ENCODE data around the gene MMP25. TPM values are rescaled to one million over a fixed set of nuclear protein-coding genes. Genes with fewer than 3 reads are reported as not detected.
"Not testable (repeated sequence)": the region's sequence is repeated elsewhere in the genome, so short reads cannot be mapped to it uniquely, and the experiment has no call there.

Gene MMP25
- total RNA-seq, 1 donor from 2014 or later = 10.2 TPM

- intact Hi-C loops (cut with micrococcal nuclease) = no loop called here
- H3K4me3 Mint-ChIP-seq = peak overlapping the region; percentile 53
- peaks cover 51% of the 10 kb centered on the region for H3K4me1 Mint-ChIP-seq
- H3K27ac Mint-ChIP-seq = no peak overlapping the region
- no peaks in the 10 kb centered on the region for H3K9me3 Mint-ChIP-seq
- DNase-seq = no peak
- peaks cover 7% of the 10 kb centered on the region for H3K27me3 Mint-ChIP-seq
- H3K36me3 Mint-ChIP-seq (ENCODE audit: low read depth) = peaks cover 20% of the 10 kb centered on the region
These were observed 3.6 kb downstream of the MMP25 start for GRCh38 chr16:3049921-3050481.

- peaks cover 24% of the 10 kb centered on the region for H3K36me3 Mint-ChIP-seq (ENCODE audit: low read depth)
- no peaks in the 10 kb centered on the region for H3K9me3 Mint-ChIP-seq
- peak overlapping the region; percentile 53 for H3K4me3 Mint-ChIP-seq
- peaks cover 4% of the 10 kb centered on the region for H3K27me3 Mint-ChIP-seq
- no peak for DNase-seq
- H3K27ac Mint-ChIP-seq = peak overlapping the region; percentile 65
- intact Hi-C loops (cut with micrococcal nuclease) = no loop called here
- peaks cover 52% of the 10 kb centered on the region for H3K4me1 Mint-ChIP-seq
These were observed 4.1 kb downstream of the MMP25 start for GRCh38 chr16:3050487-3050886.

- Mint-ChIP-seq H3K27me3 (peaks cover 4% of the 10 kb centered on the region), H3K27ac (peak overlapping the region; percentile 65), H3K36me3 (ENCODE audit: low read depth) (peaks cover 28% of the 10 kb centered on the region), H3K4me3 (peak overlapping the region; percentile 53), H3K4me1 (peaks cover 55% of the 10 kb centered on the region), H3K9me3 (no peaks in the 10 kb centered on the region)
- no peak for DNase-seq
- intact Hi-C loops (cut with micrococcal nuclease) = no loop called here
These were observed 4.6 kb downstream of the MMP25 start for GRCh38 chr16:3051009-3051408.

- Mint-ChIP-seq H3K27me3 (peaks cover 4% of the 10 kb centered on the region), H3K4me1 (peaks cover 58% of the 10 kb centered on the region), H3K27ac (peak overlapping the region; percentile 69), H3K36me3 (ENCODE audit: low read depth) (peaks cover 28% of the 10 kb centered on the region), H3K4me3 (peak overlapping the region; percentile 53), H3K9me3 (no peaks in the 10 kb centered on the region)
- intact Hi-C loops (cut with micrococcal nuclease) = no loop called here
- DNase-seq = peak; percentile 61
These were observed 5.1 kb downstream of the MMP25 start for GRCh38 chr16:3051494-3051893.

GRCh38 chr16:3052571-3053329 is 6.4 kb downstream of the MMP25 start:
- Mint-ChIP-seq H3K4me1 (peaks cover 67% of the 10 kb centered on the region), H3K27ac (peak overlapping the region; percentile 52), H3K36me3 (ENCODE audit: low read depth) (peaks cover 35% of the 10 kb centered on the region)
- H3K9me3 Mint-ChIP-seq; H3K27me3 Mint-ChIP-seq; H3K4me3 Mint-ChIP-seq; intact Hi-C loops (cut with micrococcal nuclease): not testable (repeated sequence)
- peak; percentile 71 for DNase-seq

- H3K9me3 Mint-ChIP-seq; H3K4me3 Mint-ChIP-seq; H3K27me3 Mint-ChIP-seq; intact Hi-C loops (cut with micrococcal nuclease): not testable (repeated sequence)
- H3K4me1 Mint-ChIP-seq = peaks cover 62% of the 10 kb centered on the region
- H3K36me3 Mint-ChIP-seq (ENCODE audit: low read depth) = peaks cover 35% of the 10 kb centered on the region
- peak; percentile 72 for DNase-seq
- peak overlapping the region; percentile 35 for H3K27ac Mint-ChIP-seq
These were observed 7.0 kb downstream of the MMP25 start for GRCh38 chr16:3053330-3053710.

- Mint-ChIP-seq H3K36me3 (ENCODE audit: low read depth) (peaks cover 37% of the 10 kb centered on the region), H3K4me3 (peak overlapping the region; percentile 89), H3K9me3 (no peaks in the 10 kb centered on the region), H3K27ac (peak overlapping the region; percentile 87), H3K4me1 (peaks cover 61% of the 10 kb centered on the region), H3K27me3 (no peaks in the 10 kb centered on the region)
- DNase-seq = peak; percentile 85
- intact Hi-C loops (cut with micrococcal nuclease) = loop anchor here (2.0 to 5.0 kb wide), 2 partner anchors 26 to 53 kb away; no protein-coding TSS in a partner anchor
These were observed 8.8 kb downstream of the MMP25 start for GRCh38 chr16:3054965-3055733.

- Mint-ChIP-seq H3K4me3 (peak overlapping the region; percentile 89), H3K4me1 (peaks cover 61% of the 10 kb centered on the region), H3K36me3 (ENCODE audit: low read depth) (peaks cover 35% of the 10 kb centered on the region), H3K27ac (peak overlapping the region; percentile 87)
- H3K27me3 Mint-ChIP-seq, H3K9me3 Mint-ChIP-seq: not testable (repeated sequence)
- DNase-seq = peak; percentile 66
- intact Hi-C loops (cut with micrococcal nuclease) = loop anchor here (2.0 to 5.0 kb wide), 2 partner anchors 27 to 53 kb away; no protein-coding TSS in a partner anchor
These were observed 9.4 kb downstream of the MMP25 start for GRCh38 chr16:3055734-3056115.

- intact Hi-C loops (cut with micrococcal nuclease) = loop anchor here (5.0 kb wide), 1 partner anchor 54 kb away; no protein-coding TSS in a partner anchor
- no peaks in the 10 kb centered on the region for H3K27me3 Mint-ChIP-seq
- H3K9me3 Mint-ChIP-seq = no peaks in the 10 kb centered on the region
- peak; percentile 60 for DNase-seq
- H3K27ac Mint-ChIP-seq = peak overlapping the region; percentile 87
- H3K36me3 Mint-ChIP-seq (ENCODE audit: low read depth) = peaks cover 31% of the 10 kb centered on the region
- H3K4me3 Mint-ChIP-seq = peak overlapping the region; percentile 89
- H3K4me1 Mint-ChIP-seq = peaks cover 56% of the 10 kb centered on the region
These were observed 10.2 kb downstream of the MMP25 start for GRCh38 chr16:3056336-3057180.

GRCh38 chr16:3057181-3058138 is 11.1 kb downstream of the MMP25 start:
- Mint-ChIP-seq H3K36me3 (ENCODE audit: low read depth) (peaks cover 31% of the 10 kb centered on the region), H3K4me1 (peaks cover 51% of the 10 kb centered on the region), H3K27ac (peak overlapping the region; percentile 87), H3K27me3 (no peaks in the 10 kb centered on the region), H3K9me3 (no peaks in the 10 kb centered on the region), H3K4me3 (peak overlapping the region; percentile 89)
- peak; percentile 68 for DNase-seq
- intact Hi-C loops (cut with micrococcal nuclease) = loop anchor here (2.0 to 5.0 kb wide), 3 partner anchors 17 to 55 kb away; no protein-coding TSS in a partner anchor

GRCh38 chr16:3058139-3059030 is 12.0 kb downstream of the MMP25 start:
- Mint-ChIP-seq H3K4me3 (peak overlapping the region; percentile 89), H3K36me3 (ENCODE audit: low read depth) (peaks cover 31% of the 10 kb centered on the region), H3K4me1 (peaks cover 52% of the 10 kb centered on the region), H3K27ac (peak overlapping the region; percentile 89), H3K9me3 (no peaks in the 10 kb centered on the region), H3K27me3 (no peaks in the 10 kb centered on the region)
- DNase-seq = peak; percentile 85
- intact Hi-C loops (cut with micrococcal nuclease) = loop anchor here (1.0 to 5.0 kb wide), 4 partner anchors 16 to 71 kb away; no protein-coding TSS in a partner anchor

Measured in activated CD4-positive, alpha-beta T cell treated with anti-CD3 and anti-CD28 coated beads, Interleukin-2, amount 10 ng/mL, durations not matched to agents 24 days and 14 days (primary cell).